ENCODE data around the gene PRICKLE1.

Gene PRICKLE1

GRCh38 chr12:42589465-42590329 lies at the start of gene PRICKLE1:
Gene PRICKLE1 (minus strand): TSS chr12:42589746. CDS start chr12:42472516, 117,230 bp downstream.
- DNase-seq: peak; percentile 63

GRCh38 chr12:42638697-42639096 lies 49.2 kb upstream of the PRICKLE1 start:
- no peak for DNase-seq

GRCh38 chr12:42638011-42638410 lies 48.5 kb upstream of the PRICKLE1 start:
- no peak for DNase-seq

- DNase-seq: no peak
These were observed 47.4 kb upstream of the PRICKLE1 start for GRCh38 chr12:42636993-42637392.

GRCh38 chr12:42633594-42633993 lies 44.0 kb upstream of the PRICKLE1 start:
- DNase-seq: no peak

- no peak for DNase-seq
These were observed 42.0 kb upstream of the PRICKLE1 start for GRCh38 chr12:42631513-42631912.

- no peak for DNase-seq
These were observed 40.8 kb upstream of the PRICKLE1 start for GRCh38 chr12:42630314-42630713.

GRCh38 chr12:42627151-42627550 lies 37.6 kb upstream of the PRICKLE1 start:
- DNase-seq: no peak

GRCh38 chr12:42625611-42626010 lies 36.1 kb upstream of the PRICKLE1 start:
- no peak for DNase-seq

GRCh38 chr12:42617622-42618021 lies 28.1 kb upstream of the PRICKLE1 start:
- no peak for DNase-seq

- DNase-seq: no peak
These were observed 25.5 kb upstream of the PRICKLE1 start for GRCh38 chr12:42615006-42615405.

- DNase-seq: no peak
These were observed 22.7 kb upstream of the PRICKLE1 start for GRCh38 chr12:42612231-42612613.

GRCh38 chr12:42611571-42612230 lies 22.2 kb upstream of the PRICKLE1 start:
- no peak for DNase-seq

- no peak for DNase-seq
These were observed 20.1 kb upstream of the PRICKLE1 start for GRCh38 chr12:42609605-42610004.

- no peak for DNase-seq
These were observed 18.8 kb upstream of the PRICKLE1 start for GRCh38 chr12:42608196-42608825.

GRCh38 chr12:42607584-42608058 lies 18.1 kb upstream of the PRICKLE1 start:
- DNase-seq: no peak

GRCh38 chr12:42606471-42606870 lies 16.9 kb upstream of the PRICKLE1 start:
- DNase-seq: no peak

- DNase-seq: no peak
These were observed 16.1 kb upstream of the PRICKLE1 start for GRCh38 chr12:42605685-42606084.

GRCh38 chr12:42603246-42603990 lies 13.9 kb upstream of the PRICKLE1 start:
- DNase-seq: no peak

- no peak for DNase-seq
These were observed 4.3 kb upstream of the PRICKLE1 start for GRCh38 chr12:42593874-42594273.

GRCh38 chr12:42590330-42590934 lies 886 bp upstream of the PRICKLE1 start:
- peak; percentile 59 for DNase-seq

All from activated CD8-positive, alpha-beta memory T cell treated with anti-CD3 and anti-CD28 coated beads for 24 hours (primary cell).